PFSK-1 (cell line): ENCODE measurements around the gene RBBP9.

Experiments
- FOXP2 ChIP-seq: optimal IDR thresholded peaks from 2 replicates; pipeline ENCODE3; 2011; ENCODE audit warnings: borderline replicate concordance, control low read depth, inconsistent platforms; ENCODE audit not compliant: insufficient read depth; ENCODE audit errors: extremely low read length, extremely low read depth
- POLR2AphosphoS5 ChIP-seq: IDR thresholded peaks from 2 replicates; pipeline ENCODE4 v1.6.1; 2012; ENCODE audit warnings: low read depth, mild to moderate bottlenecking, control low read depth, low read length, moderate library complexity
- SIN3A ChIP-seq: IDR thresholded peaks from 2 replicates; pipeline ENCODE4 v1.6.1; 2012; ENCODE audit warnings: mild to moderate bottlenecking, low read length, moderate library complexity, borderline replicate concordance; ENCODE audit not compliant: insufficient read depth
- TAF1 ChIP-seq: IDR thresholded peaks from 2 replicates; pipeline ENCODE4 v1.6.1; 2012; ENCODE audit warnings: low read length, control low read depth, borderline replicate concordance; ENCODE audit not compliant: insufficient read depth
- TF ChIP-seq, protein P1 (sequence below), 2 experiments: IDR thresholded peaks; 2 replicates each; pipeline versions ENCODE4 v1.6.1 to v1.8.0; 2011 to 2012; ENCODE audit warnings: low read depth in 2 of 2, low read length in 2 of 2, control low read depth in 1 of 2, inconsistent platforms in 1 of 2, mild to moderate bottlenecking in 1 of 2, moderate library complexity in 1 of 2; ENCODE audit not compliant: insufficient read depth in 1 of 2

GRCh38 chr20:18515973-18516372 lies 18.9 kb upstream of the RBBP9 start:
- TF ChIP-seq POLR2AphosphoS5, result no peak
- TF ChIP-seq, protein P1, sequence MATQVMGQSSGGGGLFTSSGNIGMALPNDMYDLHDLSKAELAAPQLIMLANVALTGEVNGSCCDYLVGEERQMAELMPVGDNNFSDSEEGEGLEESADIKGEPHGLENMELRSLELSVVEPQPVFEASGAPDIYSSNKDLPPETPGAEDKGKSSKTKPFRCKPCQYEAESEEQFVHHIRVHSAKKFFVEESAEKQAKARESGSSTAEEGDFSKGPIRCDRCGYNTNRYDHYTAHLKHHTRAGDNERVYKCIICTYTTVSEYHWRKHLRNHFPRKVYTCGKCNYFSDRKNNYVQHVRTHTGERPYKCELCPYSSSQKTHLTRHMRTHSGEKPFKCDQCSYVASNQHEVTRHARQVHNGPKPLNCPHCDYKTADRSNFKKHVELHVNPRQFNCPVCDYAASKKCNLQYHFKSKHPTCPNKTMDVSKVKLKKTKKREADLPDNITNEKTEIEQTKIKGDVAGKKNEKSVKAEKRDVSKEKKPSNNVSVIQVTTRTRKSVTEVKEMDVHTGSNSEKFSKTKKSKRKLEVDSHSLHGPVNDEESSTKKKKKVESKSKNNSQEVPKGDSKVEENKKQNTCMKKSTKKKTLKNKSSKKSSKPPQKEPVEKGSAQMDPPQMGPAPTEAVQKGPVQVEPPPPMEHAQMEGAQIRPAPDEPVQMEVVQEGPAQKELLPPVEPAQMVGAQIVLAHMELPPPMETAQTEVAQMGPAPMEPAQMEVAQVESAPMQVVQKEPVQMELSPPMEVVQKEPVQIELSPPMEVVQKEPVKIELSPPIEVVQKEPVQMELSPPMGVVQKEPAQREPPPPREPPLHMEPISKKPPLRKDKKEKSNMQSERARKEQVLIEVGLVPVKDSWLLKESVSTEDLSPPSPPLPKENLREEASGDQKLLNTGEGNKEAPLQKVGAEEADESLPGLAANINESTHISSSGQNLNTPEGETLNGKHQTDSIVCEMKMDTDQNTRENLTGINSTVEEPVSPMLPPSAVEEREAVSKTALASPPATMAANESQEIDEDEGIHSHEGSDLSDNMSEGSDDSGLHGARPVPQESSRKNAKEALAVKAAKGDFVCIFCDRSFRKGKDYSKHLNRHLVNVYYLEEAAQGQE (IDR thresholded peaks at IDR 0.05; ENCODE audit: insufficient read depth in 1 of 2, low read depth in 2 of 2, low read length in 2 of 2), result no peak
- TF ChIP-seq TAF1, result no peak
- TF ChIP-seq SIN3A, result no peak
- TF ChIP-seq FOXP2, result no peak
